Prostate gland (tissue), 2 donors: ENCODE results near the gene ACAD9.

Experiments used
- CTCF ChIP-seq, 4 experiments: fragments of 200-600 bp in 2 of 4; fragments of 450-650 bp in 2 of 4; sonication (generic) in 2 of 4; IDR thresholded peaks; 1 replicate in 3 of 4; 2 replicates in 1 of 4; pipeline ENCODE4 v1.5.1; 2016 to 2019; ENCODE audit warnings: antibody characterized with exemption in 4 of 4, mild to moderate bottlenecking in 2 of 4, moderate library complexity in 2 of 4
- POLR2A ChIP-seq: fragments of 450-650 bp; IDR thresholded peaks from one replicate; pipeline ENCODE4 v1.6.1; 2016; ENCODE audit warnings: antibody characterized with exemption, mild to moderate bottlenecking

GRCh38 chr3:128864351-128864811 lies 15.0 kb upstream of the ACAD9 start:
- no peak for TF ChIP-seq CTCF (IDR thresholded peaks at IDR 0.05)
- TF ChIP-seq POLR2A: no peak
